HepG2 (cell line): ENCODE data around the gene RCOR1. TPM values are rescaled to one million over a fixed set of nuclear protein-coding genes. Genes with fewer than 3 reads are reported as not detected.

Experiments
- BRCA1 ChIP-seq: sonication (generic); formaldehyde crosslinking; IDR thresholded peaks from 2 replicates; pipeline ENCODE4 v1.4.0; 2020; ENCODE audit warnings: missing genetic modification reagents
- CREB1 ChIP-seq, 2 experiments: fragments of 450-650 bp in 1 of 2; IDR thresholded peaks; 2 replicates each; pipeline ENCODE4 v1.6.1; 2016 to 2017; ENCODE audit warnings: control low read depth in 1 of 2, mild to moderate bottlenecking in 1 of 2, missing compliant biosample characterization in 1 of 2, missing genetic modification characterization in 1 of 2
- KLF6 ChIP-seq: IDR thresholded peaks from 2 replicates; pipeline ENCODE4 v1.8.0; 2016; ENCODE audit warnings: missing biosample characterization, missing genetic modification reagents
- MED8 ChIP-seq: sonication (generic); formaldehyde crosslinking; IDR thresholded peaks from 2 replicates; pipeline ENCODE4 v1.8.1; 2023; ENCODE audit warnings: mild to moderate bottlenecking, missing genetic modification reagents; ENCODE audit not compliant: insufficient replicate concordance
- MIXL1 ChIP-seq: IDR thresholded peaks from 2 replicates; pipeline ENCODE4 v1.6.1; 2016
- PRMT3 ChIP-seq: sonication (generic); formaldehyde crosslinking; IDR thresholded peaks from 2 replicates; pipeline ENCODE4 v1.8.1; 2022; ENCODE audit warnings: low read depth, mild to moderate bottlenecking, moderate library complexity, missing genetic modification reagents, borderline replicate concordance
- SMAD3 ChIP-seq: sonication (generic); formaldehyde crosslinking; IDR thresholded peaks from 2 replicates; pipeline ENCODE4 v1.4.0; 2020; ENCODE audit warnings: missing genetic modification reagents
- TBP ChIP-seq: sonication (generic); formaldehyde crosslinking; IDR thresholded peaks from 2 replicates; pipeline ENCODE4 v1.5.0; 2020; ENCODE audit warnings: missing genetic modification reagents
- ZBTB1 ChIP-seq: sonication (generic); formaldehyde crosslinking; IDR thresholded peaks from 2 replicates; pipeline ENCODE4 v1.4.0; 2020; ENCODE audit warnings: missing genetic modification reagents, borderline replicate concordance
- ZNF235 ChIP-seq: sonication (generic); formaldehyde crosslinking; IDR thresholded peaks from 2 replicates; pipeline ENCODE4 v1.8.1; 2023; ENCODE audit warnings: mild to moderate bottlenecking, missing genetic modification reagents, borderline replicate concordance
- ZNF335 ChIP-seq: sonication (generic); formaldehyde crosslinking; IDR thresholded peaks from 2 replicates; pipeline ENCODE4 v1.4.0; 2020; ENCODE audit warnings: missing genetic modification reagents
- ZNF550 ChIP-seq: sonication (generic); formaldehyde crosslinking; IDR thresholded peaks from 2 replicates; pipeline ENCODE4 v1.4.0; 2020; ENCODE audit warnings: mild to moderate bottlenecking, missing genetic modification reagents, borderline replicate concordance
- ZNF644 ChIP-seq: IDR thresholded peaks from 2 replicates; pipeline ENCODE4 v1.6.1; 2016; ENCODE audit warnings: low read depth
- polyA plus RNA-seq, 8 experiments: library from polyadenylated mRNA; depleted of rRNA in 3 of 8; stranded (reverse) in 7 of 8; unstranded in 1 of 8; fragments of >200 nt; fragmentation: Illumina TruSeq in 4 of 8; extraction: Trizol in 4 of 8; gene quantifications; 2 replicates each; pipeline versions ENCODE4 v1.2.1 to v1.2.3, GENCODE V29; 2011 to 2016; ENCODE audit warnings: low read depth in 4 of 8, missing spikeins in 1 of 8, mixed read lengths in 1 of 8; ENCODE audit not compliant: insufficient read depth in 1 of 8
- total RNA-seq, 5 experiments: library from RNA; depleted of rRNA; stranded (reverse); fragments of >200 nt; fragmentation: Illumina TruSeq; extraction: Trizol; gene quantifications; 2 replicates each; pipeline ENCODE4 v1.2.3, GENCODE V29; 2016; ENCODE audit warnings: low read depth in 1 of 5
- TF ChIP-seq, protein P1 (sequence below): sonication (generic); formaldehyde crosslinking; IDR thresholded peaks from 2 replicates; pipeline ENCODE4 v1.4.0; 2020; ENCODE audit warnings: missing genetic modification reagents, borderline replicate concordance
- TF ChIP-seq, protein P2 (sequence below): sonication (generic); formaldehyde crosslinking; IDR thresholded peaks from 2 replicates; pipeline ENCODE4 v1.4.0; 2020; ENCODE audit warnings: missing genetic modification reagents
- TF ChIP-seq, protein P3 (sequence below): IDR thresholded peaks from 2 replicates; pipeline ENCODE4 v1.6.1; 2016
- TF ChIP-seq, protein P4 (sequence below): sonication (generic); formaldehyde crosslinking; conservative IDR thresholded peaks from 2 replicates; pipeline ENCODE4 v1.4.0; 2020; ENCODE audit warnings: mild to moderate bottlenecking, missing genetic modification reagents, moderate library complexity

The RCOR1 gene
- total and polyA plus RNA-seq, 2 of the 13 experiments (the other 11 are each of a cell fraction or from before 2014, with no cell fraction given) = 10.2 to 11.1 TPM

DNA sequence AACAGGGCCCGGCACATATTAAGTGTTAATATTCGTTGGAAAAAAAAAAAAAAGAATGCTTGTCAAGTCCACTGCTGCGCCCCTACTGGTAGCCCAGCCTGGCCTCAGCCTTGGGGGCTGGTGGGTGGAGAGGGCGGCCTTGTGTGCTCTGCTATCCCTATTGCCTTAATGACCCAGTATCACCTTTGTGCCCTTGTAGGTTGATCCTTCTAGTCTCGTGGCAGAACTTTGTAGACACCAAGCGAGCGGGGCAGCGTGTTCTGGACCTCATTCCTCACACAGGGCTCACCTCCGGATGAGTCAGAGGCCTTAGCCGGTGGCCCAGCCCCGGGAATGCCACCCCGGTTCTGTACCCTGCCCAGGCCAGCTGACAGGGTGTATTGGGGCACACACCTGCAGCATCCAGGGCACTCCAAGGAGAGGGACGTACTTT, 1.8 kb upstream of the RCOR1 start (continued):
- TF ChIP-seq TBP (CRISPR knock-in tag) (no peak), BRCA1 (CRISPR knock-in tag) (peak; percentile 71; the same call in 1 of the 2 replicates), PRMT3 (0 out of 2 replicates have a peak, but pooled peaks have one; percentile 39), CREB1 (IDR thresholded peaks at IDR 0.05) (no peak), CREB1 (CRISPR knock-in tag; IDR thresholded peaks at IDR 0.05) (peak; percentile 25; the same call in 1 of the 2 replicates), ZNF550 (CRISPR knock-in tag) (no peak), ZNF335 (CRISPR knock-in tag) (no peak; the same call in 1 of the 2 replicates), ZBTB1 (CRISPR knock-in tag) (no peak), MED8 (CRISPR knock-in tag) (no peak), ZNF644 (0 out of 2 replicates have a peak, but pooled peaks have one; percentile 8), KLF6 (0 out of 2 replicates have a peak, but pooled peaks have one; percentile 21), MIXL1 (peak; percentile 67), ZNF235 (no peak), SMAD3 (CRISPR knock-in tag) (peak; percentile 71; the same call in 1 of the 2 replicates)
- TF ChIP-seq, protein P1, sequence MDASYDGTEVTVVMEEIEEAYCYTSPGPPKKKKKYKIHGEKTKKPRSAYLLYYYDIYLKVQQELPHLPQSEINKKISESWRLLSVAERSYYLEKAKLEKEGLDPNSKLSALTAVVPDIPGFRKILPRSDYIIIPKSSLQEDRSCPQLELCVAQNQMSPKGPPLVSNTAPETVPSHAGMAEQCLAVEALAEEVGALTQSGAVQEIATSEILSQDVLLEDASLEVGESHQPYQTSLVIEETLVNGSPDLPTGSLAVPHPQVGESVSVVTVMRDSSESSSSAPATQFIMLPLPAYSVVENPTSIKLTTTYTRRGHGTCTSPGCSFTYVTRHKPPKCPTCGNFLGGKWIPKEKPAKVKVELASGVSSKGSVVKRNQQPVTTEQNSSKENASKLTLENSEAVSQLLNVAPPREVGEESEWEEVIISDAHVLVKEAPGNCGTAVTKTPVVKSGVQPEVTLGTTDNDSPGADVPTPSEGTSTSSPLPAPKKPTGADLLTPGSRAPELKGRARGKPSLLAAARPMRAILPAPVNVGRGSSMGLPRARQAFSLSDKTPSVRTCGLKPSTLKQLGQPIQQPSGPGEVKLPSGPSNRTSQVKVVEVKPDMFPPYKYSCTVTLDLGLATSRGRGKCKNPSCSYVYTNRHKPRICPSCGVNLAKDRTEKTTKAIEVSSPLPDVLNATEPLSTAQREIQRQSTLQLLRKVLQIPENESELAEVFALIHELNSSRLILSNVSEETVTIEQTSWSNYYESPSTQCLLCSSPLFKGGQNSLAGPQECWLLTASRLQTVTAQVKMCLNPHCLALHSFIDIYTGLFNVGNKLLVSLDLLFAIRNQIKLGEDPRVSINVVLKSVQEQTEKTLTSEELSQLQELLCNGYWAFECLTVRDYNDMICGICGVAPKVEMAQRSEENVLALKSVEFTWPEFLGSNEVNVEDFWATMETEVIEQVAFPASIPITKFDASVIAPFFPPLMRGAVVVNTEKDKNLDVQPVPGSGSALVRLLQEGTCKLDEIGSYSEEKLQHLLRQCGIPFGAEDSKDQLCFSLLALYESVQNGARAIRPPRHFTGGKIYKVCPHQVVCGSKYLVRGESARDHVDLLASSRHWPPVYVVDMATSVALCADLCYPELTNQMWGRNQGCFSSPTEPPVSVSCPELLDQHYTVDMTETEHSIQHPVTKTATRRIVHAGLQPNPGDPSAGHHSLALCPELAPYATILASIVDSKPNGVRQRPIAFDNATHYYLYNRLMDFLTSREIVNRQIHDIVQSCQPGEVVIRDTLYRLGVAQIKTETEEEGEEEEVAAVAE = no peak
- TF ChIP-seq, protein P2, sequence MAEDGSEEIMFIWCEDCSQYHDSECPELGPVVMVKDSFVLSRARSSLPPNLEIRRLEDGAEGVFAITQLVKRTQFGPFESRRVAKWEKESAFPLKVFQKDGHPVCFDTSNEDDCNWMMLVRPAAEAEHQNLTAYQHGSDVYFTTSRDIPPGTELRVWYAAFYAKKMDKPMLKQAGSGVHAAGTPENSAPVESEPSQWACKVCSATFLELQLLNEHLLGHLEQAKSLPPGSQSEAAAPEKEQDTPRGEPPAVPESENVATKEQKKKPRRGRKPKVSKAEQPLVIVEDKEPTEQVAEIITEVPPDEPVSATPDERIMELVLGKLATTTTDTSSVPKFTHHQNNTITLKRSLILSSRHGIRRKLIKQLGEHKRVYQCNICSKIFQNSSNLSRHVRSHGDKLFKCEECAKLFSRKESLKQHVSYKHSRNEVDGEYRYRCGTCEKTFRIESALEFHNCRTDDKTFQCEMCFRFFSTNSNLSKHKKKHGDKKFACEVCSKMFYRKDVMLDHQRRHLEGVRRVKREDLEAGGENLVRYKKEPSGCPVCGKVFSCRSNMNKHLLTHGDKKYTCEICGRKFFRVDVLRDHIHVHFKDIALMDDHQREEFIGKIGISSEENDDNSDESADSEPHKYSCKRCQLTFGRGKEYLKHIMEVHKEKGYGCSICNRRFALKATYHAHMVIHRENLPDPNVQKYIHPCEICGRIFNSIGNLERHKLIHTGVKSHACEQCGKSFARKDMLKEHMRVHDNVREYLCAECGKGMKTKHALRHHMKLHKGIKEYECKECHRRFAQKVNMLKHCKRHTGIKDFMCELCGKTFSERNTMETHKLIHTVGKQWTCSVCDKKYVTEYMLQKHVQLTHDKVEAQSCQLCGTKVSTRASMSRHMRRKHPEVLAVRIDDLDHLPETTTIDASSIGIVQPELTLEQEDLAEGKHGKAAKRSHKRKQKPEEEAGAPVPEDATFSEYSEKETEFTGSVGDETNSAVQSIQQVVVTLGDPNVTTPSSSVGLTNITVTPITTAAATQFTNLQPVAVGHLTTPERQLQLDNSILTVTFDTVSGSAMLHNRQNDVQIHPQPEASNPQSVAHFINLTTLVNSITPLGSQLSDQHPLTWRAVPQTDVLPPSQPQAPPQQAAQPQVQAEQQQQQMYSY = no peak
- TF ChIP-seq, protein P3, sequence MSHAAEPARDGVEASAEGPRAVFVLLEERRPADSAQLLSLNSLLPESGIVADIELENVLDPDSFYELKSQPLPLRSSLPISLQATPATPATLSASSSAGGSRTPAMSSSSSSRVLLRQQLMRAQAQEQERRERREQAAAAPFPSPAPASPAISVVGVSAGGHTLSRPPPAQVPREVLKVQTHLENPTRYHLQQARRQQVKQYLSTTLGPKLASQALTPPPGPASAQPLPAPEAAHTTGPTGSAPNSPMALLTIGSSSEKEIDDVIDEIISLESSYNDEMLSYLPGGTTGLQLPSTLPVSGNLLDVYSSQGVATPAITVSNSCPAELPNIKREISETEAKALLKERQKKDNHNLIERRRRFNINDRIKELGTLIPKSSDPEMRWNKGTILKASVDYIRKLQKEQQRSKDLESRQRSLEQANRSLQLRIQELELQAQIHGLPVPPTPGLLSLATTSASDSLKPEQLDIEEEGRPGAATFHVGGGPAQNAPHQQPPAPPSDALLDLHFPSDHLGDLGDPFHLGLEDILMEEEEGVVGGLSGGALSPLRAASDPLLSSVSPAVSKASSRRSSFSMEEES = peak; percentile 64; the same call in 1 of the 2 replicates
- TF ChIP-seq, protein P4, sequence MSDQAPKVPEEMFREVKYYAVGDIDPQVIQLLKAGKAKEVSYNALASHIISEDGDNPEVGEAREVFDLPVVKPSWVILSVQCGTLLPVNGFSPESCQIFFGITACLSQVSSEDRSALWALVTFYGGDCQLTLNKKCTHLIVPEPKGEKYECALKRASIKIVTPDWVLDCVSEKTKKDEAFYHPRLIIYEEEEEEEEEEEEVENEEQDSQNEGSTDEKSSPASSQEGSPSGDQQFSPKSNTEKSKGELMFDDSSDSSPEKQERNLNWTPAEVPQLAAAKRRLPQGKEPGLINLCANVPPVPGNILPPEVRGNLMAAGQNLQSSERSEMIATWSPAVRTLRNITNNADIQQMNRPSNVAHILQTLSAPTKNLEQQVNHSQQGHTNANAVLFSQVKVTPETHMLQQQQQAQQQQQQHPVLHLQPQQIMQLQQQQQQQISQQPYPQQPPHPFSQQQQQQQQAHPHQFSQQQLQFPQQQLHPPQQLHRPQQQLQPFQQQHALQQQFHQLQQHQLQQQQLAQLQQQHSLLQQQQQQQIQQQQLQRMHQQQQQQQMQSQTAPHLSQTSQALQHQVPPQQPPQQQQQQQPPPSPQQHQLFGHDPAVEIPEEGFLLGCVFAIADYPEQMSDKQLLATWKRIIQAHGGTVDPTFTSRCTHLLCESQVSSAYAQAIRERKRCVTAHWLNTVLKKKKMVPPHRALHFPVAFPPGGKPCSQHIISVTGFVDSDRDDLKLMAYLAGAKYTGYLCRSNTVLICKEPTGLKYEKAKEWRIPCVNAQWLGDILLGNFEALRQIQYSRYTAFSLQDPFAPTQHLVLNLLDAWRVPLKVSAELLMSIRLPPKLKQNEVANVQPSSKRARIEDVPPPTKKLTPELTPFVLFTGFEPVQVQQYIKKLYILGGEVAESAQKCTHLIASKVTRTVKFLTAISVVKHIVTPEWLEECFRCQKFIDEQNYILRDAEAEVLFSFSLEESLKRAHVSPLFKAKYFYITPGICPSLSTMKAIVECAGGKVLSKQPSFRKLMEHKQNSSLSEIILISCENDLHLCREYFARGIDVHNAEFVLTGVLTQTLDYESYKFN = no peak; the same call in 1 of the 2 replicates
